ENCODE data around the gene TOR4A.

Gene TOR4A

GRCh38 chr9:137330689-137331088, 53.2 kb downstream of the TOR4A start:
- Histone ChIP-seq H3K9ac (ENCODE audit: low read depth in 1 of 2, low read length in 2 of 2) (no peak overlapping the region), H3K9me3 (ENCODE audit: control insufficient read depth in 1 of 2, low read length in 2 of 2) (no peaks in the 10 kb centered on the region), H3K27me3 (ENCODE audit: control insufficient read depth in 1 of 2, insufficient read depth in 2 of 2, low read length in 2 of 2) (no peaks in the 10 kb centered on the region), H3K4me1 (ENCODE audit: control insufficient read depth in 1 of 2, insufficient read depth in 2 of 2, low read length in 2 of 2) (no peaks in the 10 kb centered on the region), H3K4me3 (ENCODE audit: low read depth in 1 of 2, low read length in 2 of 2) (no peak overlapping the region), H3K27ac (ENCODE audit: low read depth, low read length) (no peak overlapping the region), H3K36me3 (ENCODE audit: control insufficient read depth in 1 of 2, insufficient read depth in 2 of 2, low read length in 2 of 2) (no peaks in the 10 kb centered on the region)

GRCh38 chr9:137331929-137332328, 54.4 kb downstream of the TOR4A start:
- Histone ChIP-seq H3K4me3 (ENCODE audit: low read depth in 1 of 2, low read length in 2 of 2) (no peak overlapping the region), H3K27me3 (ENCODE audit: control insufficient read depth in 1 of 2, insufficient read depth in 2 of 2, low read length in 2 of 2) (no peaks in the 10 kb centered on the region), H3K27ac (ENCODE audit: low read depth, low read length) (no peak overlapping the region), H3K36me3 (ENCODE audit: control insufficient read depth in 1 of 2, insufficient read depth in 2 of 2, low read length in 2 of 2) (no peaks in the 10 kb centered on the region), H3K9me3 (ENCODE audit: control insufficient read depth in 1 of 2, low read length in 2 of 2) (no peaks in the 10 kb centered on the region), H3K4me1 (ENCODE audit: control insufficient read depth in 1 of 2, insufficient read depth in 2 of 2, low read length in 2 of 2) (no peaks in the 10 kb centered on the region), H3K9ac (ENCODE audit: low read depth in 1 of 2, low read length in 2 of 2) (no peak overlapping the region)

Measured in duodenal mucosa (tissue), 2 donors.